NCI-H1694 (cell line): Measurements from ENCODE around the gene KIAA0753.

Experiments
- DNase-seq: peaks from one replicate; lab custom pipeline; 2025; lab: John Stamatoyannopoulos, UW

KIAA0753 gene

GRCh38 chr17:6547336-6547735 is 93.2 kb downstream of the KIAA0753 start:
- no peak for DNase-seq

GRCh38 chr17:6546069-6546718 is 94.3 kb downstream of the KIAA0753 start:
- DNase-seq: no peak

- DNase-seq: no peak
Measured at GRCh38 chr17:6545291-6545690, 95.2 kb downstream of the KIAA0753 start.

- no peak for DNase-seq
Measured at GRCh38 chr17:6544011-6544370, 96.5 kb downstream of the KIAA0753 start.

- DNase-seq: no peak
Measured at GRCh38 chr17:6543079-6544010, 97.2 kb downstream of the KIAA0753 start.

- no peak for DNase-seq
Measured at GRCh38 chr17:6542577-6542976, 97.9 kb downstream of the KIAA0753 start.

GRCh38 chr17:6541886-6542285 is 98.6 kb downstream of the KIAA0753 start:
- no peak for DNase-seq

GRCh38 chr17:6539871-6540270 is 100.6 kb downstream of the KIAA0753 start:
- no peak for DNase-seq

- DNase-seq: no peak
Measured at GRCh38 chr17:6536566-6537065, 103.9 kb downstream of the KIAA0753 start.

GRCh38 chr17:6536053-6536452 is 104.5 kb downstream of the KIAA0753 start:
- no peak for DNase-seq

GRCh38 chr17:6534846-6535514 is 105.5 kb downstream of the KIAA0753 start:
- DNase-seq: no peak

- DNase-seq: no peak
Measured at GRCh38 chr17:6532441-6532885, 108.0 kb downstream of the KIAA0753 start.

- DNase-seq: no peak
Measured at GRCh38 chr17:6531575-6531974, 108.9 kb downstream of the KIAA0753 start.

GRCh38 chr17:6530324-6530920 is 110.1 kb downstream of the KIAA0753 start:
- no peak for DNase-seq

- no peak for DNase-seq
Measured at GRCh38 chr17:6528557-6528956, 112.0 kb downstream of the KIAA0753 start.
